GM18502 (cell line): ENCODE measurements around the gene HLA-DPA1.

Experiments
- ATAC-seq: cut with Tn5 transposase; IDR thresholded peaks from one replicate; pipeline ENCODE4 v1.9.1; 2021; ENCODE audit warnings: mild to moderate bottlenecking; ENCODE audit not compliant: unreplicated experiment, poor library complexity

HLA-DPA1 gene

DNA sequence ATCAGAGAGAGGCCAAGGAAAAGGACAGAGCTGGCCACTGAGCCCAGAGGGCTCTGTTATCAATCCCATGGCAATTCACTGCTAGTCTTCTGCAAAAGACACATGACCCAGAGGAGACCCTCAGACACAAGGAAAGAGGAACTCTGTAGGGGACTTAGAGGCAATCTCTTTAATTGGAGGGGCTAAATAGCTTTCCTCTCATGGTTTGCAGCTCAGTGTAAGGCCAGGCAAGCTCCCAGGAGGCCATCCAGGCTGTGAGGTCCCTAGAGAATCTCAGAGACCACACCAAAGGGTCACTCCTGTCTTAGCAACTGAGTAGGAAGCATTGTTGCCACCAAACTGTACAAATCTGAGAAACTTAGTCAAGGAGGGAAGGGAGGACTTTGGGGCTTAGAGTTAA, 54.1 kb downstream of the HLA-DPA1 start:
- ATAC-seq: peak; percentile 5

GRCh38 chr6:33018904-33019303, 54.5 kb downstream of the HLA-DPA1 start:
- peak; percentile 59 for ATAC-seq

GRCh38 chr6:33018418-33018817, 55.0 kb downstream of the HLA-DPA1 start:
- ATAC-seq: no peak

DNA sequence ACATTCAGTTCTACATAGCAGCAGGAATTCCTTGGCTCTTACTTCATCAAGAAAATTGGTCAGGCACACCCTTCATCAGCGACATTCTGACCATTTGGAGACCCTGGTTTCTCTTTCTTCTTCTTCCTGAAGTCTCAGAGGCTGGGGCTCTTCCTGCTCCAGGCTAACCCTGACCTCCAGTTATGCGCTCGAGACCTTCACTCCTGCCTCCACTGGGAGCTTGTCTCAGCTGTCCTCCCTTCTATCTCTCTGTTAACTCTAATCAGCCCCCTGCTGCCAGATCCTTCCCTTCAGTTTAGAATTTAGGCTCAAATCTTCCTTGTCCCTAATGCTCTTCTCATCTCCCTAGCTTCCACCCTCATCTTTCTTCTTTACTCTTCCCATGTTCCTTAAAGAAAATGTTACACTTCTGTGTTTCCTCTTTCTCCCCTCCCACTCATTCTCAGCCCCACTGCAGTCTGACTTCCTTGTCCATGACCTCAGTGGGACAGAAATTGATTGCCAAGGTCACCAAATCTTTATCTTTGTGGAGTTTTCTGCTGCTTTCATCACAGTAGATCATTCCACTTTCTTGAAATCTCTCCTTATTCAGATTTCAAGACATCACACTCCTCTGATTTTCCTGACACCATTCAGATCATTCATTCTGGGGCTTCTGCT, 55.6 kb downstream of the HLA-DPA1 start:
- ATAC-seq: no peak

DNA sequence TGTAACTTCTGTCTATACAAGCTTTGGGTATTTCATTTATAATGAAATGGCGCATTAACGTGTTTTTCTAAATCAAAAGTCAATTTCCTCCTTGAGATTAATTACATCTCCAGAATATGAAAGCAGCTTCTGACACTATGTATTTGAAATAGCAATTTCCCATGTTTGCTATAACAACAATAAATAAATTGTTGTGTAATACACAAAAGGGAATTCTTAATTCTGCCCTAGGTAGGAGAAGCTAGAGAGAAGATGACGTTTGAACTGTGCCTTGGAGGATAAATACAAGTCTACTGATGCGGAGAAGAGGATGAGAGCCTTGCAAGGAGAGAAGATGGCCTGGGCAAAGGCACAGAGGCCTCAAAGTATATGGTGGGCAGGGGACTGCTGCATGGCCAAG, 56.4 kb downstream of the HLA-DPA1 start:
- no peak for ATAC-seq

GRCh38 chr6:33015798-33016197, 57.7 kb downstream of the HLA-DPA1 start:
- ATAC-seq: no peak

DNA sequence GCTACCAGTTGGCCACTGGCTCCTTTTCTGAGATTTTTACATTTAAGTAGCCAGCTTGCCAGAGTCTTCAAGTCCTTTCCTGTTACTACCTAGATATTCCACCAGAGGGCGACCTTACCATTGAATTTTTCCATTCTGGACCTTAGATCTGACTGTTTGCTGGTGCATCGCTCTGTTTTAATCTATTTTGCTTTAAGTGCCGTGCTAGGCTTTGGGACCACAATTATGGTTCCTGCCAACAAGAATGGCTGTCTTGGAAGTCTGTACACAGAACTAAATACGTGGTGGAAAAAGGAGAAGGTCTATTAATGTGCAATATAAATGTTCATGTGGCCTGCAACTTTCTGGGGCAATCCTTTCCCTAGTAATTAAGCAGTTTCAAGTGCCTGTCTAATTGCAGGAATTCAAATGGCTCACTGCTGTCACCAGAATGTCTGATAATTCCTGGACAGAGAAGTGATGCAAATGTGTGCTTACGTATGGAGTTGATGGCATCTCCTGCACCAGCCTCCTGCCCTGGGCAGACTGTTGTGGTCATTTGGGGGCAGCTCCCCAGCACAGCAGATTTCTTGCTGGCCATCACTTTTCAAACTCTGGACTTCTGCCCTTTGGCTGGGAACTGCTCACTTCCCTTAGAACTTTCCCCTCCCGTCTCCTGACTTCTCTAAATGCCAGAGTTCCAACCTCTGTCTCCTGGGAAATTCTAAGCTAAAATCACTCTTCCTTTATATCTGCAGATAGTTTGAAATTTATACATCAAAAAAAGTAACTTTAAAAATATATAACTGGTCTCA, 58.4 kb downstream of the HLA-DPA1 start:
- no peak for ATAC-seq
